Measurements from ENCODE around the gene JRKL.

DNA sequence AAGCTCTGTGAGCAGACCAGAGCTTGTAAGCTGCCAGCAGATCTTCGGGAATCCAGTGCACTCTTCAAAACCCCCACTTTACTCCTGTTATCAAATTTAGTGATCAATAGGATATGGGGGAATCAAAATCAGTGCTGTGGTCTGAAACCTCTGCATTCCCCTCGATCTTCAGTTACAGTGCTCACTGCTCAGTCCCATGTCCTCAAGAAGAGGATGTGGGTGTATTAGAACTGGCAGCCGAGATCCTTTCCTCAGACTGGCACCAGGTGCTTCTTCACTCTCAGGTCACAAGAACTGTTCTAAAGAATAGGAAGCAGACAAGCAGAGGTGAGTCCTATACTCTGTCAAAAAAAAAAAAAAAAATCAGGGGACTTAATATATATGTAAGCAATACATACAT, 31.5 kb upstream of the JRKL start:
- TF ChIP-seq, protein P1, sequence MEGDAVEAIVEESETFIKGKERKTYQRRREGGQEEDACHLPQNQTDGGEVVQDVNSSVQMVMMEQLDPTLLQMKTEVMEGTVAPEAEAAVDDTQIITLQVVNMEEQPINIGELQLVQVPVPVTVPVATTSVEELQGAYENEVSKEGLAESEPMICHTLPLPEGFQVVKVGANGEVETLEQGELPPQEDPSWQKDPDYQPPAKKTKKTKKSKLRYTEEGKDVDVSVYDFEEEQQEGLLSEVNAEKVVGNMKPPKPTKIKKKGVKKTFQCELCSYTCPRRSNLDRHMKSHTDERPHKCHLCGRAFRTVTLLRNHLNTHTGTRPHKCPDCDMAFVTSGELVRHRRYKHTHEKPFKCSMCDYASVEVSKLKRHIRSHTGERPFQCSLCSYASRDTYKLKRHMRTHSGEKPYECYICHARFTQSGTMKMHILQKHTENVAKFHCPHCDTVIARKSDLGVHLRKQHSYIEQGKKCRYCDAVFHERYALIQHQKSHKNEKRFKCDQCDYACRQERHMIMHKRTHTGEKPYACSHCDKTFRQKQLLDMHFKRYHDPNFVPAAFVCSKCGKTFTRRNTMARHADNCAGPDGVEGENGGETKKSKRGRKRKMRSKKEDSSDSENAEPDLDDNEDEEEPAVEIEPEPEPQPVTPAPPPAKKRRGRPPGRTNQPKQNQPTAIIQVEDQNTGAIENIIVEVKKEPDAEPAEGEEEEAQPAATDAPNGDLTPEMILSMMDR (IDR thresholded peaks at IDR 0.05): no peak
- no peak for TF ChIP-seq POLR2A (IDR thresholded peaks at IDR 0.05)
- no peak for TF ChIP-seq POLR2AphosphoS5 (IDR thresholded peaks at IDR 0.05)

All from breast epithelium (tissue), 3 donors.